WERI-Rb-1 (cell line): ENCODE data around the gene TSKU.

Source experiments
- DNase-seq: peaks from one replicate; pipeline ENCODE4 v3.0.0-alpha.2; 2020
- H3K27ac ChIP-seq: fragments of 250-450 bp; sonication (Bioruptor Pico); 2 replicates; pipeline ENCODE4 v1.5.1; 2020; ENCODE audit warnings: mild to moderate bottlenecking, moderate library complexity
- H3K27me3 ChIP-seq: fragments of 250-450 bp; sonication (Bioruptor Pico); 2 replicates; pipeline ENCODE4 v1.5.1; 2021; ENCODE audit warnings: mild to moderate bottlenecking, low read depth, moderate library complexity; ENCODE audit not compliant: insufficient read depth, severe bottlenecking
- H3K36me3 ChIP-seq: fragments of 250-450 bp; sonication (Bioruptor Pico); 2 replicates; pipeline ENCODE4 v1.5.1; 2020; ENCODE audit warnings: mild to moderate bottlenecking, moderate library complexity
- H3K4me3 ChIP-seq: 2 replicates; pipeline ENCODE4 v1.5.1; 2011; ENCODE audit warnings: low read depth, mild to moderate bottlenecking, control low read depth, low read length
- H3K9me3 ChIP-seq: fragments of 250-450 bp; sonication (Bioruptor Pico); 2 replicates; pipeline ENCODE4 v1.5.1; 2021; ENCODE audit warnings: mild to moderate bottlenecking, moderate library complexity; ENCODE audit not compliant: severe bottlenecking
- TF ChIP-seq, protein P1 (sequence below): IDR thresholded peaks from 2 replicates; pipeline ENCODE4 v1.5.1; 2011; ENCODE audit warnings: low read depth, mild to moderate bottlenecking, control low read depth, inconsistent platforms, low read length

TSKU gene

DNA sequence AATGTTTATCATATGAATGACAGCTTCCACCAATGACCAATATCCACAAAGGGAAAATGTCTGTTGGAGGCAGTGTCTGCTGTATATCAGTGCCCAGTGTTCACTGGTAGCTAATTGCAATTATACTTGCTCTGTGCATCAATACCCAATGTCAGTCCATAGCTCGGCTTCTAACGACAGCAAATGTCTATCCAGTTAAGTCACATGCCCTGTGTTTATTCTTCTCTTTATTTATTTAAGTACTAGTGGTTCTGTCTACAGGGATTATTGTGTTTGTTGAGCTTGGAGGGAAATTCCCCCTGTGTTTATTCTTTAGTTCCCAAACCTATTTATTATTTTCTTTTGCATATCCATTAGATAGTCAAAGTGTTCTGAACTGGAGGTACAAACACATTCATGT, 18.6 kb downstream of the TSKU start:
- H3K27me3 ChIP-seq, result no peaks in the 10 kb centered on the region
- DNase-seq, result no peak
- H3K4me3 ChIP-seq, result no peak overlapping the region
- H3K36me3 ChIP-seq, result peaks cover 9% of the 10 kb centered on the region; the same call in 1 of the 2 replicates
- H3K9me3 ChIP-seq, result no peaks in the 10 kb centered on the region
- TF ChIP-seq, protein P1, sequence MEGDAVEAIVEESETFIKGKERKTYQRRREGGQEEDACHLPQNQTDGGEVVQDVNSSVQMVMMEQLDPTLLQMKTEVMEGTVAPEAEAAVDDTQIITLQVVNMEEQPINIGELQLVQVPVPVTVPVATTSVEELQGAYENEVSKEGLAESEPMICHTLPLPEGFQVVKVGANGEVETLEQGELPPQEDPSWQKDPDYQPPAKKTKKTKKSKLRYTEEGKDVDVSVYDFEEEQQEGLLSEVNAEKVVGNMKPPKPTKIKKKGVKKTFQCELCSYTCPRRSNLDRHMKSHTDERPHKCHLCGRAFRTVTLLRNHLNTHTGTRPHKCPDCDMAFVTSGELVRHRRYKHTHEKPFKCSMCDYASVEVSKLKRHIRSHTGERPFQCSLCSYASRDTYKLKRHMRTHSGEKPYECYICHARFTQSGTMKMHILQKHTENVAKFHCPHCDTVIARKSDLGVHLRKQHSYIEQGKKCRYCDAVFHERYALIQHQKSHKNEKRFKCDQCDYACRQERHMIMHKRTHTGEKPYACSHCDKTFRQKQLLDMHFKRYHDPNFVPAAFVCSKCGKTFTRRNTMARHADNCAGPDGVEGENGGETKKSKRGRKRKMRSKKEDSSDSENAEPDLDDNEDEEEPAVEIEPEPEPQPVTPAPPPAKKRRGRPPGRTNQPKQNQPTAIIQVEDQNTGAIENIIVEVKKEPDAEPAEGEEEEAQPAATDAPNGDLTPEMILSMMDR, result no peak
- no peak overlapping the region for H3K27ac ChIP-seq

DNA sequence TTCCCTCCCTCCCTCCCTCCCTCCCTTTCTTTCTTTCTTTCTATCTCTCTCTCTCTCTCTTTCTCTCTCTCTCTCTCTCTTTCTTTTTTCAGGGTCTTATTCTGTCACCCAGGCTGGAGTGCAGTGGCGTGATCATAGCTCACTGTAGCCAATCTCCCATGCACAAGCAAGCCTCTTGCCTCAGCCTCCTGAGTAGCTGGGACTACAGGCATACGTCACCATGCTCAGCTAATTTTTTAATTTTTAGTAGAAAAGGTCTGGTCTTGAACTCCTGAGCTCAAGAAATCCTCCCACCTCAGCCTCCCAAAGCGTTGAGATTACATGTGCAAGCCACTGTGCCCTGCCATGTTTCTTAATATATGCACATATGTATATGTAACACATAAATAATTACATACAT, 19.0 kb downstream of the TSKU start:
- TF ChIP-seq, protein P1, result no peak
- no peaks in the 10 kb centered on the region for H3K9me3 ChIP-seq
- no peaks in the 10 kb centered on the region for H3K27me3 ChIP-seq
- DNase-seq, result no peak
- peaks cover 5% of the 10 kb centered on the region; the same call in 1 of the 2 replicates for H3K36me3 ChIP-seq
- H3K27ac ChIP-seq, result no peak overlapping the region
- no peak overlapping the region for H3K4me3 ChIP-seq

DNA sequence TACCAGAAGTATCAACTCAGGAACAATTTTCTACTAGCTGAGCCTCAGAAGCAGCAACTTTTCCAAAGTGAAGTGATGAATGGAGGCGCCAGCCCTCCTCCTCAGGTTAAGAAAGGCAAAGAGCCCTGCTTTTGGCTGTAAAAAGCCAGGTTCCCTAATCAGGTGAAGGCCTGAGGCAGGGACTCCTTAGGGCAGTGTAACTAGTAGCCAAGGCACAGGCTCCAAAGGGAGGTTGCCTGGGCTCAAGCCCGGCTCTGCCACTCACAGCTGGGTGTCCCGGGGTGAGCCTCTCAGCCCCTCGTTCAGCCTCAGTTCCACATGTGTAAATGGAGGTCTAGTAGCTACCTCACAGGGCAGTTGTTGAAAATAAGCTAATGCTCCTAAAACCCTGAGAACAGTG, 19.5 kb downstream of the TSKU start:
- H3K9me3 ChIP-seq, result no peaks in the 10 kb centered on the region
- H3K4me3 ChIP-seq, result no peak overlapping the region
- TF ChIP-seq, protein P1, result no peak
- H3K27me3 ChIP-seq, result no peaks in the 10 kb centered on the region
- no peak for DNase-seq
- no peak overlapping the region for H3K27ac ChIP-seq
- H3K36me3 ChIP-seq, result peaks cover under 1% of the 10 kb centered on the region; the same call in 1 of the 2 replicates

DNA sequence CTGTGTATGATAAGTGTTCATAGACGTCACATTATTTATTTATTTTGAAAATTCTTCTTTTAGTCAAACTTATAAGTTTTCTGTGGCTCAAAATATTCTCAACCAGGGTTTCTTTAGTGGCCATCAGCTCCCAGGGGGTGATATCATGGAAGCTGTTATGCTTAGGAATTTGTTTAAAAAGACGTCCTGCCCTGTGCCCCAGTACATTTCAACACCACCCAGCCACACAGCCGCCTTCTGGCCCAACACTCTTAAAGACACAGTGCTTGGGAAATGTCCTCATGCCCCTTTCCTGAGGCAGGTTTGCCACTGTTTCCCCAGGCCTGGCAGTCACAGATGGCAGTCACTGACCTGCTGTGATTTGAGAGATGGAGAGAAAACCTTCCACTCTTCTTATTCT, 19.9 kb downstream of the TSKU start:
- TF ChIP-seq, protein P1, result no peak
- H3K4me3 ChIP-seq, result no peak overlapping the region
- no peak overlapping the region for H3K27ac ChIP-seq
- no peaks in the 10 kb centered on the region for H3K27me3 ChIP-seq
- no peaks in the 10 kb centered on the region for H3K36me3 ChIP-seq
- DNase-seq, result no peak
- H3K9me3 ChIP-seq, result no peaks in the 10 kb centered on the region

DNA sequence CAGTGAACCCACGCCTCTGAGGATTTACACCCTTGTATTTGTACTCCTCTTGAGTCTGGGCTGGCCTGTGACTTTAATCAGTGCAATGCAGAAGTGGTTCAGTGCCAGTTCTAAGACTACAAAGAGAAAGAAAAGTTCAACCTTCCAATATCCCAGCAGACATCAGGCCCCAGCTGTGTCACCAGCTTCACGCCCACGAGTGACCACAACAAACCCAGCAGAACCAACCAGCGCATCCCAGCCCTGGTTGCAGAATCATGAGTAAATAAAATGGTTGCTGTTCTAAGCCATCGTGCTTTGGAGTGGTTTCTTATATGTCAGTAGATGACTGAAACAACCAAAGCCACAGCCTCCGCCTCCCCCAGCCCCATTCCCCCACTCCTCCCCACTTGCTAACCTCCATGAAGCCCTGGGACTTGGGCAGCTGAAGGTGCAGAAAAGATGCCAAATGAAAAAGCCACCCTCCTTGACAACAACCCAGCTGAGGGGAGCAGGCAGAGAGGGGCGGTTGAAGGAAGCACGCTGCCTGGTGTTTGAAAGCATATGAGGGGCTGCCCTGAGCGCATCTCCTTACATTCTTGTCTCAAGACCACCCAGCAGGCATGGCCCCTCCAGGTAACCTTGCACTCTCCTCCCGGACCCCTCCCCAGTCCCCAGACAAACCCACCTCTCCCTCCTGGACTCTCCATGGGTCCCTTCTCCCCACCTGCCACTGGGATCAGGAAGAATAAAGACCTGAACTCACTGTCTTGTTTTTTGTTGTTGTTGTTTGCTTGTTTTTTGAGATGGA, 20.9 kb downstream of the TSKU start:
- H3K36me3 ChIP-seq, result no peaks in the 10 kb centered on the region
- no peak for DNase-seq
- no peaks in the 10 kb centered on the region for H3K9me3 ChIP-seq
- H3K27me3 ChIP-seq, result no peaks in the 10 kb centered on the region
- no peak overlapping the region for H3K27ac ChIP-seq
- TF ChIP-seq, protein P1, result no peak
- H3K4me3 ChIP-seq, result no peak overlapping the region
